NOMO-1 treated with DMSO at 0.1 percent for 48 hours (cell line): ENCODE results near the gene ADAM30.

Source experiments
- DNase-seq: peaks from one replicate; lab custom pipeline; 2025; ENCODE audit not compliant: unreplicated experiment; lab: John Stamatoyannopoulos, UW

ADAM30 gene

DNA sequence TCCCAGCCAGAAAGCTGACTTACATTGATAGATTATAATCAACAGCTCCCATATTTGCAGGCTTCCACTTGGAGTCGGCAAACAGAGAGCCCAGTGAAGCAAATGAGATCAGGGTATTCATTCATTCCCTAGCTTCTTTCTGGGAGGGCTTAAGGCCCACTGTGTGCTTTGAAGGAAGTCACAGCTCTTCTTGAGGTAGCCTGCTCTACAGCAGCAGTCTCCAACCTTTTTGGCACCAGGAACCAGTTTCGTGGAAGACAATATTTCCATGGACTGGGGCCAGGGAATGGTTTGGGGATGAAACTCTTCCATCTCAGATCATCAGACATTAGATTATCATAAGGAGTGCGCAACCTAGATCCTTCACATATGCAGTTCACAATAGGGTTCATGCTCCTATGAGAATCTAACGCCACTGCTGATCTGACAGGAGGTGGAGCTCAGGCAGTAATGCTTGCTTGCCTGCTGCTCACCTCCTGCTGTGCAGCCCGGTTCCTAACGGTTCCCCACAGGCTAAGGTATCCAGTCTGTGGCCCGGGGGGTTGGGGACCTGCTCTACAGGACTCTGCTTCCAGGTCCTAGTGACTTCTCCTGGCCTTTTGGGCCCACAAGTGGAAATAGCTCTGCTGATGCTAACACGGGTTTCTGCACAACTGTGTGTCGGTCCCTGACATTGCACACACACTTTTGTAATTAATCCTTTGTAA, 13.7 kb upstream of the ADAM30 start:
- no peak for DNase-seq

DNA sequence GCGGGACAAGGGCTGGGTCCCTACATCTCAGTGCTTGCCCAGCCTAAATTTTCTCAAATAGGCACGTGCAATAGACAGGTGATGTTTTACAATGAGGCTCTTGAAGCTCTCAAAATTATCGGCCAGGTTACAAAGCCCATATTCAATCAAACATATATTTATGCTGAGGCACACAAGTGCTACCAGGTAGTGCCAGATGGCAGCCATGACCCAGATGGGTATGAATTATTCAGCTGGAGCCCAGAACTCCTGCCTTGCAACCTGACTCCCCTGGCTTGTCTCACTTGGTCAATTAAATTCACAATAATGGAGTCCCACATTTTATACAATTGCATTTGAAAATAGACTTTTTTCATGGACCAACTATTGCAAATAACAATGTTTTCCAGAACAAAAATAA, 12.3 kb upstream of the ADAM30 start:
- no peak for DNase-seq

DNA sequence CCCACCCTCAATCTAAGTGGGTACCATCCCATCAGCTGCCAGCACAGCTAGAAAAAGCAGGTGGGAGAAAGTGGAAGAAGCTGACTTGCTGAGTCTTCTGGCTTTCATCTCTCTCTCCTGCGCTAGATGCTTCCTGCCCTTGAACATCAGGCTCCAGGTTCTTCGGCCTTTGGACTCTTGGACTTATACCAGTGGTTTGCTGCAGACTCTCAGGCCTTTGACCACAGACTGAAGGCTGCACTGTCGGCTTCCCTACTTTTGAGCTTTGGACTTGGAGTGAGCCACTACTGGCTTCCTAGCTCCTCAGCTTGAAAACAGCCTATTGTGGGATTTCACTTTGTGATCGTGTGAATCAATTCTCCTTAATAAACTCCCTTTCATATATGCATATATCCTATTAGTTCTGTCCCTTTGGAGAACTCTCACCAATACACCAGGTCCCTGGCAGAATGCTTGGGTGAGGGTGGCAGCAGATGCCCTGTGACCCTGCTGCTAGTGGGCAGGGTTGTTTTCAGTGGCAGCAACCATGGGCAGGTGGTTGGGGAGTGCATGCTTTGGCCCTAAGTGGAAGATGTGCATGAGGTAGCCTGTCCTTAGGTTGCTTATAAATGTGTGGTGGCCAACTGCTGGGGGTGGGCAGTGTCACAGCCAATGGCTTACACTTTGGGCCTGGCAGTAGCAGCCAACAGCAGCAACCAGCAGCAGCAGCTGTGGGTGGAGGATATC, 10.8 kb upstream of the ADAM30 start:
- DNase-seq, result no peak

DNA sequence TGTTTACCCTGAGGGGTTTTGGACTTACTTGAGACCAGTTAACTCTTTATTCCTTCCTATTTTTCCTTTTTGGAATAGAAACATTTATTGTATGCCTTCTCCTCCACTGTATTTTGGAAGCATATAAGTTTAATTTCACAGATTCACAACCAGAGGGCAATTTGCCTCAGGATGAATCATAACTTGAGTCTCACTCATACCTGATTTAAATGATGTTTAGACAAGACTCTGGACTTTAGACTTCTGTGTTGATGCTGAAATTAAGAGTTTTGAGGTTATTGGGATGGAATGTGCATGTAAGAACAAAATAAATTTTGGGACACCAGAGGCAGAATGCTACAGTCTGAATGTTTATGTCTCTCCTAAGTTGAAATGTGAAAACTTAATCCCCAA, 7.1 kb upstream of the ADAM30 start:
- no peak for DNase-seq

DNA sequence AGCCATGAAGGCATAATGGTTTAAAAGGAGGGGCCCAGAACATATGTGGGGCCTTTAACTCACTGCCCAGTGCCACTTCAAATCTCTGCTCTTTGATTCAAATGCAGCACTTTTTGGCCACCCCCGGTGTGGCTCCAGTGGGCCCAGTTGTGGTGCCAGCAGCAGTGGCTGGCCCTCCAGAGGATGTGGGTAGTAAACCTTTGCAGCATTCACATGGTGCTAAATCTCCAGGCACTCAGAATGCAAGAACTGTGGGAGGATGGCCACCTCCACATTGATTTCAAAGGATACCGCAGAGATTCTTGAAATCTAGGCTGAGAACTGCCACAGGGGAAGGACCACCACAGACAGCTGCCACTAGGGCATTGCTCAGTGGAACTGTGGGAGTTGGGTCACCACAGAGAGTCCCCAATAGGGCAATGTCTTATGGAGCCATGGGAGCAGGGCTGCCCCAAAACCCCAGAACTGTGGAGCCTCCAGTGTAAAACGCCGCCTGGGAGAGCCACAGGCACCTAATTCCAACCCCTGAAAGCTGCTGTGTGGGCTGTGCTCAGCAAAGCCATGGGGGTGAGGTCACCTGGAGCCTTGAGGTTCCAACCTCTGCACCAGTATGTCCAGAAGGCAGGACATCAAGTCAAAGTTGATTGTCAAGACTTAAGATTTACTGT, 6.6 kb upstream of the ADAM30 start:
- no peak for DNase-seq

DNA sequence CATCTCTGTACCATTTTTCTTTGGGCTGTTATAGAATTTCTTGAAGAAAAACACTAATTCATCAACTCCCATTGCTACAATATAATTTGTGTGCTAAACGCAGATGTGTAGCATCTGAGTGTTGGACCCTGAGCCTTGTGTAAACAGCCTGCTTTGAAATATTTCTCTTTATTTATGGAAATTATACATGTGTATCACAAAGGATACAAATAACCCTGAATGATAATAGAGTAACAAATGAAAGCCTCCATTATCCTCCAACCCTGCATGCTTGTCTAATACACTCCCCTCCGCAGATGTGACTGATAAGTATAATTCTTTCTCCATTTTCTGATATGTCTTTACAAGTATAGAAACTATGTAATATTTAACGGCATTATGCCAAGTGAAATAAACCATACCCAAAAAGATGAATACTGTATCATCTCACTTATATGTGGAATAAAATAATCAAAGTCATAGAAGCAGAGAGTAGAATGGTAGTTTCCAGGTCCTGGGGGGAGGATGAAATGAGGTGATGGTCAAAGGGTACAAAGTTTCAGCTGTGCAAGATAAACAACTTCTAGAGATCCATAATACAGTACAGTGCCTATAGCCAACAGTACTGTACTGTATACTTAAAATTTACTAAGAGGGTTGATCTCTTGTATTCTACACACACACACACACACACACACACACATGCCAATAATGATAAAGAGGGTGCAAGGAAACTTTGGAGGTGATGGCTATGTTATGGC, 2.8 kb upstream of the ADAM30 start:
- DNase-seq, result no peak

DNA sequence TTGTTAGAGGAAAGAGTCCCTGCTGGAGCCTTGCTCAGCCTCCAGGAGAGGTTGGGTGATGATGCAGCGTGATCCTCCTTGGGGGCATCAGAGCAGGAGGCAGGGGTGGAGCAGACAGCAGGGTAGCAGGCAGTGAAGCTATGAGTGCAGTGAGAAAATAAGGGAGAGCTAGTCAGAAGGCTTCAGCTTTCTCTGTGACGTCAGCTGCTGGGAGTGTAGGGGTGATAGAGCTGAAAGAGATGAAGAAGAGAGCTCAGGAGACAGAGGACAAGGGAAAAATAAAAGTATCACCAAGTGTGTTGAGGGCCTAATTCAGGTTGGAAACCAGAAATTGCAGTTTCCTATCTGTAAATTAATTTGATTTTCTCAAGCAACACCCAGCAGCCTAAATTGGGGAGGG, 2.2 kb upstream of the ADAM30 start:
- no peak for DNase-seq

DNA sequence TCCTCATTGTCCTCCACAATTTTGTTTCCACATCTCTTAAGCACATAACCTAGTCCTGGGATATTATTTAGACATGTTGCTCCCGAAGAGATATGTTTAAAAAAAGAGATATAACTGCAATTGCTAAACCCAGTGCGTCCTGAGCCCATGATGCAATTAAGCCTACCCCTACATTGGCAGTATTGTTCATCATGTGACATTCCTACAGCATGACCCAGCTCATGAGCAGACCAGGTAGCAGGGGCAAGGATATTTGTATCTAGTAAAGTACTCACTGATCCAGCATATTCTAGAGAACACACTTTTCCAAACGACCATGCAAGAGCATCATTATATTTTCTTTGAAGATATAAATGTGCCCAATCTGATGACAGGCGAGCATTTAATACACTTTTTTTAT, 1.2 kb downstream of the ADAM30 start:
- DNase-seq, result no peak

DNA sequence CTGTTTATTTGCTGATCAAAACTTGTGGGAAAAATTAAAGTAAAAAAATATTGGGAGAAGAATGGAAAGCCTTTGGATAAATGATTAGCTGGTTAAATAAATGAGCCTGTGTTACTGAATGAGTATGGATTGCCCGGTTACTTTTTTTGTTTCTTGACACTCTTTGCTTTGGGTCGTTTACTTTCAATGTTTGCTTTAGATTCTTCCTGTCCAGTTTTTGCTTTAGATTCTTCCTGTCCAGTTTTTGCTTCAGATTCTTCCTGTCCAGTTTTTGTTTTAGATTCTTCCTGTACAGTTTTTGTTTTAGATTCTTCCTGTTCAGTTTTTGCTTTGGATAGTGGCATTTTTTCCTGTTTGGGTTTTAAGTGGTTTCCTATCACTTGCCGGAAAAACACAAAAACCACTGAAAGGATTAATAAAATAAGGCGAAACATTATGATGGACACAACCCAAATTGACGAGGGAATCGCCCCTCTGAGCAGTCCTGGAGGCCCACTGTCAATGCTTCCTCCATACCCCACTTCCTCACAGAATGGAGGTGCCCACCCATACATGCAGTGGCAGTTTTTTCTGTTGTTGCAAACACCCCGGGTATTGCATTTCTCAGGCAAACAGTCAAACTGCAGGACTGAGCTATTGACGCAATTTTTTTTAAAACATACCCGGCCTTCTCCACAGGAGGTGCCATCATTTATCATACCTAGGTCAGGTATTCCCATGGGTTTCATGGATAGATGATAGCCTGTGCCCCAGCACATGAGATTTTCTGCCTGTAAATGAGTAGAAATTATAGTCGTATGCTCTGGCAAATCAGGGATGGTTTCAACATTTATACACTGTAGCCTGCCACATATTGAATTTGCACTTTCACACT, 2.3 kb downstream of the ADAM30 start:
- DNase-seq, result no peak

DNA sequence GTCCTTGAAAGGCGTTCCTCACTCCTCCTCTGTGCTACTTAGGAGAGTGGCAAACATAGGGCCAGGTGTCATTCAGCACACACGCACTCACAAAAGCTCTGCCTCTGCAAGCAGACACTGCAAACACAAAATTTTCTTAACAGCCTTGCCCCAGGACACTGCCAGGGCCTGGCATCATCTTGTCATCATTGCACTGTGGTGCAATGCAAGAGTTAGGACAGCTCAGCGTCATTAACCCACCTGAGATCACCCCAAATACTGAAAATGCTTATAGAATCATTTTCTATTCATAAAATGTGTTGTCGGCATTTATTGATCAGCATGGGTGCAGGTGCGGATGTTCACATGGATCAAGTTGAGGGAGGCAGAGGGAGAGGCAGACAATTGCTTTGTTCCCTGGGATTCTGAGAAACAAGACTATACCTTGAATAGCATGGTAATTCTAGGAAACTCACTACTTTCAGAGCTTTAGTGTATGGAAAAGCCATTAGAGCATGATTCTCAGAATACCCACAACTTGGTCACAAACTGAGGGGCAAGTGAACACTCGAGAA, 3.0 kb downstream of the ADAM30 start:
- DNase-seq, result no peak

DNA sequence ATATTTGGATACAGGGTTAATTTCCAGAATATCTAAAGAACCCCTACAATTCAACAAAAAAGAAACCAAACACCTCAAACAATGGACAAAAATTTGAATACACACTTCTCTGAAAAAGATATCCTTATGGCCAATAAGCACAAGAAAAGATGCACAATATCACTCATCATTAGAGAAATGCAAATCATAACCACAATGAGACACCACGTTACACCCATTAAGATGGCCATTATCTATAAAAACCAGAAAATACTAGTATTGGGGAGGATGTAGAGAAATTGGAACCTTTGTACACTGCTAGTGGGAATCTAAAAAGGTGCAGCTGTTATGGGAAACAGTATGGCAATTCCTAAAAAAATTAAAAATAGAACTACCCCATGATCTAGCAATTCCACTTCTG, 4.9 kb downstream of the ADAM30 start:
- no peak for DNase-seq

DNA sequence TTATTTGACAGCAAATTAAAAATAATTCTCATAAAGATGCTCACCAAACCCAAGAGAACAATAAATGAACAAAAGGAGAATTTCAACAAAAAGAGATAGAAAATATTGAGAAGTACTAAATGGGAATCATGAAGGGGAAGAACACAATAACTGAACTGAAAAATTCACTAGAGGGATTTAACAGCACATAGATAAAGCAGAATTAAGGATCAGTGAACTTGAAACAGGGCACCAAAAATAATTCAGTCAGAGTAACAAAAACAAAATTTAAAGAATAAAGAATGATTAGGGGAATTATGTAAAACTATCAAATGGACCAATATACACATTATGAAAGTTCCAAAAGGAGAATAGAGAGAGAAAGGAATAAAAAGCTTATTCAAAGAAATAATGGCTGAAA, 7.8 kb downstream of the ADAM30 start:
- no peak for DNase-seq

DNA sequence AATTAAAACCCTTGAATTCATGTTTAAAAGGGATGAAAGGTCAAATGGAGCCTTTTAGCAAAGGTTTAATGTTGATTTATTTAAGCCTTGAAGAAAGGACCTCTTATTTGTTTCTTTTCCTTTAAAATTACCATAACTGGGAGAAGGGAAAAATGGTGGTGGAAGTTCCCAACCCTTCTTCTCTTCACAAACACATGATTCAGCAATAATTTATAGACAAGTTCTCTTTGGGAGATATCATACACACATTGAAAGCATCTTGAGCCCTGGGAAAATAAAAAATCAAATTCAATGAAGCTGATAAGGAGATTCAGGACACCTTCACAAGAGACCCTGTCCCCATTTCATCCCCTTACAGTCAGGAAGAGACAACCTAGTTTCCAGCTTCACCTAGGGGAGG, 8.9 kb downstream of the ADAM30 start:
- DNase-seq, result no peak

DNA sequence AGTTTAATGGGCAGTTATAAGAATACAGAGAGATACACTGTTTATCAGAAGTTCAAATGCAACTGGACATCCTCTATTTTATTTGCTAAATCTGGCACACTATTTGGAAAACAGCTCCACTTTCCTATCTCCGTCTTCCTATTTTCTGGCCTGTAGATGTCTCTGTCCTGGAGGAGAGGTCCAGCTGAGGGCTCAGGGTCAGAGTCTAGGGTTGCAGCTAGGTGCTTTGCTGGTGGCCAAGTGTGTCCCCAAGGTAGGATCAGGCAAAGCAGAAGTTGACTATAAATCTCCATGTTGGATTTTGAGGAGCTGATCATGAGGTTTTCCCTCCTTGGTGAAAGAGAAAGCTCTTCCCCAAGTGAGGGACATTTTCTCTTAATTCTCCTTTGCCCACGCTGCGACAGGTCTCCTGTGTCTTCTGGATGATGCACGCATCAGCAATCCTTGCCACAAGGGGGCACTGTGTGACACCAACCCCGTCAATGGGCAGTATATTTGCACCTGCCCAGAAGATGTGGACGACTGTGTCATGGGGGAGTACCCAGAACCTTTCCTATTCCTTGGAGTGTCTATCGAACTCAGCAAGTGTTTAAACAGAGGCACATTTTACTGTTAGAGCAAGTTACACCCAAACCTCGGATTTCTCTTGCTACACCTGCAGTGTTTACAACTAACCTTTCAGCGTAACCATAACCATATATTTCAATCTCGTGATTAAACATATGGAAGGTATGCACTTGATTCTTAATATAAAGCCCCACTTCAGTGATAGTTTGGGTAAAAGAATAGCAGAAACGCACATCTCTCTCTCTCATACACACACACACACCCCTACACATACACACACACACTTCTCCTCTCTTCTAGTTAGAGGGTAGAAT, 10.2 kb downstream of the ADAM30 start:
- peak; percentile 24 for DNase-seq

DNA sequence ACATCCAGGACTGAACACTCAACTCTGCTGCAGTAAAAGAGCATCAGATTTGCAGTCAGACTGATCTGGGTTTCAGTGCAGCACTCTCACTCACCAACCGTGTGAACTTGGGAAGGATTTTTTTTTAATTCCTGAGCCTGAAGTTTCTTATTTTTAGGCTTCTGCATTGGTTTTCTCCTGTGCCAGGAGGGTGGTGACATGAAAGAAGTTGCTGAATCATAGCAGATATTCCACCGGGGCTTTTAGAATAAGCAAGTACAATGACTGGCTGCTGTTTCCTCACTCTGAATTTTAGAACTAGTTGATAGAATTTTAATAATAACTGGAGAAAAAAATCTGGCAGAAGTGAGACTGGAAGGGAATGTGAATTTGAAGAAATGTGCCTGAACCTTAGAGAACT, 11.6 kb downstream of the ADAM30 start:
- no peak for DNase-seq

DNA sequence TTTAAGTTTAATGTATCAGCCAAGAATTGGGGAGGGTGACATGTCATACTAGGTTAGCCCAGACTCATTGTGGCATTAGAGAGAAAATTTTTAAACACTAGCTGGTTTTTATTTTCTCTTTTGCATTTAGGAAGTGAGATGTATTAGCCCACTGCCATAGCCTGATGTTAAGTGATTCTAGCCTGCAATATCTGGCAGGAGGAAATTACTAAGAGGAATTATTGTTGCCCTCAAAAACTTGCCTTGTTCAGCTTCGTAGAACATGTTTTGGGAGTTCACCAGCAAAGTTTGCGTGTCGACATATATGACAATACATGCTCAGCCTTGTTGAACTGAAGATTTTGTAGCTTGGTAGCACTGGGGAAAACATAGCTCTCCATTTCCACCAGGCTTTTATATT, 12.5 kb downstream of the ADAM30 start:
- DNase-seq, result no peak

DNA sequence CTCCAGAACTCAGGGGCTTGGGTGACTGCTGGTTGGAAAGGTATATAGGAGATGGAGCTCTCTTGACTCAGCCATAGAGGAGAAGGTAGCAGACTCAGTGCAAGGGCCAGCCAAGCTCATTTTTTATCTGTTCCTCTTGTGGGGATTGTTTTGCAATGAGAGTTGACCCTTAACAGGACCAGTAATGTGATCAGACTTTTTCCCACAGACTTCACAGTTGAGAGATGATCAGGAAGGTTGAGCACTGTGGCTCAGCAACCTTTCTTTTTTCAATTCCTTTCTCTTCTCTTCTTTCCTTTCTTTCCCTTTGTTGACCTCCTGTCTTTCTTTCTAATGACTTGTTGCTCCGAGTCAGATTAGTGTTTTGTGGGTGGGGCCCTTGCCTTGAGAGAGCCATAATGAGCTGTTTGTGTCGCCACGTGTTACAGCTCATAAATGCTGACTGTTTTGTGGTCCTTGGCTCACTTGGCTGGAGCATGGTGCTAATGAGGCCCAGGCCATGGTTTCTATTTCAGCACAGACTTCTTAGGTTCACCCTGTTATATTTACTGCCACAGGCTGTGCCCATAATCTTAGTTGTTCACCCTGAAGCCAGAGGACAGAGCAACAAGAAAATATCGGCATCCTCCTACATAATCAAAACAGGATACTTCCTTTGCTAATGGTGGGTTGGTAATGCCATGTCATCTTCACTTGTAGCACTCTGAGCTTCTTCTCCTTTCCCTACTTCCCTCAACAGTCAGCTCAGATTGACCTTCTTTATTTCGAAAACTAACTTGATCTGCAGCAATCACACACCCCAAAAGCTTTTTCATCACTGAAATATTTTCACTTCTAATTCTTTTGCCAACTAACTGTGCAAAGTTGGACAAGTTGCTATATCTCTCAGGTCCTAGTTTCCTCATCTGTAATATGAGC, 13.9 kb downstream of the ADAM30 start:
- DNase-seq, result peak; percentile 59
